ENCODE data around the gene CFAP100. TPM values are rescaled to one million over a fixed set of nuclear protein-coding genes. Genes with fewer than 3 reads are reported as not detected.

The CFAP100 gene
- total and polyA plus RNA-seq, 2 of the 4 experiments (the other 2 are of a cell fraction) = not detected

DNA sequence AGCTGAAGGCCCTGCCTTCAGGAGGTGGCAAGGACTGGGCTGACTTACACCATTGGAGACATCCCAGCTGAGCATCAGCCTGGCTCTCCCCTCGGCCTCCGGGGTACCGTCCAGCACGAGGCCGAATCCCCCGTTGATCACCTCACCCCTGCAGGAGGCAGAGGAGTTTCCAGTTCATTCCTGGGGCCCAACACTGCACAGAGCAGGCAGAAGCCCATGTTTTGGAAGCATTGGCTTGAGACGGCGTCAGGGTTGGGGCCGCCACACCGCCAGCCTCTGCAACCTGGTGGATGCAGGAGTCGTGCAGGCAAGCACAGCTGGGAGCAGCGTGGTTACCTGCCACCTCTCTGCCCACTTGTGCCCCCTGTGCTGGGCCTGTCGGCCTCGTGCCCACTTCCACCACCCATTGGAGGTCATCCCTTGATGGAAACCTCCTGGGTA is 88.6 kb downstream of the CFAP100 start:
- H4K20me1 ChIP-seq (ENCODE audit: insufficient read depth, low read length) = no peaks in the 10 kb centered on the region
- H2AFZ ChIP-seq (replicated peaks; ENCODE audit: low read length, poor library complexity) = no peak overlapping the region
- no TSS peak for BruUV-seq (replicated peaks)
- no peak for ATAC-seq (ENCODE audit: low read depth)
- DNase-seq = no peak
- H3K27me3 ChIP-seq (ENCODE audit: control insufficient read depth, insufficient read depth, low read length) = peaks cover 2% of the 10 kb centered on the region; the same call in 1 of the 2 replicates
- no peak overlapping the region for H2BK120ac ChIP-seq (ENCODE audit: low read depth, low read length)
- H3K9ac ChIP-seq (ENCODE audit: low read depth, low read length) = no peak overlapping the region
- H3K14ac ChIP-seq (replicated peaks; ENCODE audit: low read depth, low read length) = no peak overlapping the region
- H3K23ac ChIP-seq (ENCODE audit: low read depth, low read length) = no peak overlapping the region
- H3K9me3 ChIP-seq (ENCODE audit: control insufficient read depth, insufficient read depth, low read length) = no peaks in the 10 kb centered on the region
- H3K4ac ChIP-seq (ENCODE audit: low read depth, low read length) = no peak overlapping the region
- no peak overlapping the region for H2BK15ac ChIP-seq (ENCODE audit: low read depth, low read length)
- in situ Hi-C loops (cut with MboI; ENCODE audit: low sequenced_read_pairs) = no loop called here
- no peak overlapping the region for H3K27ac ChIP-seq (ENCODE audit: insufficient read depth, low read length)
- H3K4me3 ChIP-seq (ENCODE audit: insufficient read depth, low read depth, low read length) = no peak overlapping the region
- no peak overlapping the region for H3K18ac ChIP-seq (ENCODE audit: low read depth, low read length)
- TF ChIP-seq NFE2L2 (IDR thresholded peaks at IDR 0.05; ENCODE audit: low read depth, low read length) (no peak), CEBPB (IDR thresholded peaks at IDR 0.05; ENCODE audit: low read depth, low read length) (no peak), MAFK (IDR thresholded peaks at IDR 0.05; ENCODE audit: low read depth, low read length) (no peak), RFX5 (IDR thresholded peaks at IDR 0.05; ENCODE audit: low read depth, low read length) (no peak), USF2 (IDR thresholded peaks at IDR 0.05; ENCODE audit: low read depth, low read length) (no peak), POLR2A (IDR thresholded peaks at IDR 0.05; ENCODE audit: low read depth, low read length) (no peak), ELK1 (IDR thresholded peaks at IDR 0.05; ENCODE audit: borderline replicate concordance, low read depth, low read length) (no peak), CHD1 (IDR thresholded peaks at IDR 0.05; ENCODE audit: low read depth, low read length) (no peak), FOS (IDR thresholded peaks at IDR 0.05; ENCODE audit: low read depth, low read length) (no peak), SMC3 (IDR thresholded peaks at IDR 0.05; ENCODE audit: low read depth, low read length) (no peak), RAD21 (IDR thresholded peaks at IDR 0.05; ENCODE audit: low read length) (no peak), BHLHE40 (IDR thresholded peaks at IDR 0.05; ENCODE audit: low read depth, low read length) (no peak), MAZ (IDR thresholded peaks at IDR 0.05; ENCODE audit: borderline replicate concordance, low read depth, low read length) (no peak), RCOR1 (IDR thresholded peaks at IDR 0.05; ENCODE audit: insufficient replicate concordance, low read length) (no peak), MXI1 (IDR thresholded peaks at IDR 0.05; ENCODE audit: borderline replicate concordance, low read depth, low read length) (no peak)
- TF ChIP-seq, protein P1, sequence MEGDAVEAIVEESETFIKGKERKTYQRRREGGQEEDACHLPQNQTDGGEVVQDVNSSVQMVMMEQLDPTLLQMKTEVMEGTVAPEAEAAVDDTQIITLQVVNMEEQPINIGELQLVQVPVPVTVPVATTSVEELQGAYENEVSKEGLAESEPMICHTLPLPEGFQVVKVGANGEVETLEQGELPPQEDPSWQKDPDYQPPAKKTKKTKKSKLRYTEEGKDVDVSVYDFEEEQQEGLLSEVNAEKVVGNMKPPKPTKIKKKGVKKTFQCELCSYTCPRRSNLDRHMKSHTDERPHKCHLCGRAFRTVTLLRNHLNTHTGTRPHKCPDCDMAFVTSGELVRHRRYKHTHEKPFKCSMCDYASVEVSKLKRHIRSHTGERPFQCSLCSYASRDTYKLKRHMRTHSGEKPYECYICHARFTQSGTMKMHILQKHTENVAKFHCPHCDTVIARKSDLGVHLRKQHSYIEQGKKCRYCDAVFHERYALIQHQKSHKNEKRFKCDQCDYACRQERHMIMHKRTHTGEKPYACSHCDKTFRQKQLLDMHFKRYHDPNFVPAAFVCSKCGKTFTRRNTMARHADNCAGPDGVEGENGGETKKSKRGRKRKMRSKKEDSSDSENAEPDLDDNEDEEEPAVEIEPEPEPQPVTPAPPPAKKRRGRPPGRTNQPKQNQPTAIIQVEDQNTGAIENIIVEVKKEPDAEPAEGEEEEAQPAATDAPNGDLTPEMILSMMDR (conservative IDR thresholded peaks at IDR 0.05; ENCODE audit: low read depth, low read length) = no peak
- POLR2A ChIA-PET (ENCODE audit: unreplicated experiment) = no interaction called here
- no peak overlapping the region for H2BK20ac ChIP-seq (ENCODE audit: low read depth, low read length)
- 67% methylated on average over 11 of the region's 14 CpGs; no CpG with 5 or more reads in 1 of the 2 experiments for WGBS, 2 experiments (ENCODE audit: extremely low coverage in 2 of 2, insufficient read length in 1 of 2)
- CTCF ChIA-PET = no interaction called here
- no peak overlapping the region for H2AK5ac ChIP-seq (ENCODE audit: low read depth, low read length)
- no peaks in the 10 kb centered on the region for H3K4me1 ChIP-seq (ENCODE audit: control insufficient read depth, insufficient read depth, low read length)
- no peak overlapping the region for H4K8ac ChIP-seq (ENCODE audit: low read depth in 2 of 2, low read length in 2 of 2)
- H3K36me3 ChIP-seq (ENCODE audit: control insufficient read depth, insufficient read depth, low read length) = no peaks in the 10 kb centered on the region
- intact Hi-C loops (cut with micrococcal nuclease) = no loop called here
- H3K9me1 ChIP-seq (ENCODE audit: insufficient read depth, low read length) = no peaks in the 10 kb centered on the region
- no peak overlapping the region for H3K4me2 ChIP-seq (ENCODE audit: low read depth, low read length)
- H2BK5ac ChIP-seq (ENCODE audit: low read depth, low read length, poor library complexity, severe bottlenecking) = no peak overlapping the region
- dilution Hi-C loops (cut with HindIII; ENCODE audit: low sequenced_read_pairs, unreplicated experiment) = no loop called here
- H4K91ac ChIP-seq (ENCODE audit: insufficient read depth, low read depth, low read length) = no peak overlapping the region
- no peaks in the 10 kb centered on the region for H3K79me1 ChIP-seq (ENCODE audit: low read depth in 1 of 2, low read length in 2 of 2)
- H2AK9ac ChIP-seq (replicated peaks; ENCODE audit: low read depth, low read length, poor library complexity) = no peak overlapping the region
- H3K56ac ChIP-seq (ENCODE audit: extremely low read depth, insufficient read depth, low read length) = no peak overlapping the region
- H4K5ac ChIP-seq (ENCODE audit: low read depth, low read length) = no peak overlapping the region
